Astrocyte of the cerebellum (primary cell): Measurements from ENCODE around the gene PPFIA1.

Experiments
- DNase-seq: peaks from one replicate; pipeline ENCODE4 v3.0.0-alpha.2; 2011; ENCODE audit warnings: low read depth
- H3K4me3 ChIP-seq: 2 replicates; pipeline ENCODE4 v1.5.1; 2011; ENCODE audit warnings: mild to moderate bottlenecking, low read depth, low read length, moderate library complexity
- CTCF ChIP-seq: IDR thresholded peaks from 2 replicates; pipeline ENCODE4 v1.5.1; 2012; ENCODE audit warnings: low read length, low read depth, moderate library complexity, mild to moderate bottlenecking; ENCODE audit errors: missing control alignments
- in situ Hi-C: cut with HindIII; loops from 2 replicates; pipeline ENCODE4 v1.10.0; 2017; ENCODE audit warnings: low sequenced_read_pairs

Gene PPFIA1

GRCh38 chr11:70333261-70333660 is 62.8 kb downstream of the PPFIA1 start:
- no peak for DNase-seq
- H3K4me3 ChIP-seq: no peak overlapping the region
- in situ Hi-C loops: no loop called here
- TF ChIP-seq CTCF: no peak

GRCh38 chr11:70334351-70334995 is 64.0 kb downstream of the PPFIA1 start:
- H3K4me3 ChIP-seq: no peak overlapping the region
- DNase-seq: no peak
- in situ Hi-C loops: no loop called here
- TF ChIP-seq CTCF: no peak

GRCh38 chr11:70335511-70335910 is 65.0 kb downstream of the PPFIA1 start:
- DNase-seq: no peak
- in situ Hi-C loops: no loop called here
- no peak for TF ChIP-seq CTCF
- H3K4me3 ChIP-seq: no peak overlapping the region

- no peak for DNase-seq
- in situ Hi-C loops: no loop called here
- H3K4me3 ChIP-seq: no peak overlapping the region
- no peak for TF ChIP-seq CTCF
Observed at GRCh38 chr11:70338594-70338993, 68.1 kb downstream of the PPFIA1 start.

- no peak overlapping the region for H3K4me3 ChIP-seq
- in situ Hi-C loops: no loop called here
- DNase-seq: no peak
- no peak for TF ChIP-seq CTCF
Observed at GRCh38 chr11:70339066-70339465, 68.6 kb downstream of the PPFIA1 start.

GRCh38 chr11:70341881-70342429 is 71.5 kb downstream of the PPFIA1 start:
- H3K4me3 ChIP-seq: no peak overlapping the region
- in situ Hi-C loops: no loop called here
- DNase-seq: no peak
- no peak for TF ChIP-seq CTCF
